ENCODE measurements around the gene EXOC6B.
"Not testable (repeated sequence)": the region's sequence is repeated elsewhere in the genome, so short reads cannot be mapped to it uniquely, and the experiment has no call there.

Gene EXOC6B

DNA sequence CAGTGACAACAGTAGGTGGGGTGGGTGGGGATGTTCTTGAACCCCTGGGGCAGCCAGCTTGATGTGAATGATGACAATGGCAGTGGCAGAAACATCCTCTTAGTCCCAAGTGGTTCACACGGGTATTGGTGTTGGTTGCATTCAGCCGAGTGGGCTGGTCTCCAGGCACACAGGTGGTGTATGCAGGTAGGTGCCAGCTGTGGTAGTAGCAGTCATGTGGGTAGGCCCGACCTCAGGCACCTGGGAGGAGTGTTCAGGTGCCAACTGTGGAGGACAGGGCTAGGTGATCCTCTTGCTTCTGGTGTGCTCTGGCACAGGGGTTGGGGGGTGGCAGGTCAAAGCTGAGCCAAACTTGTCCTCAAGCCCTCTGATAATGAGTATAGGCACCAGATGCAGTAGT, 350.6 kb downstream of the EXOC6B start:
- DNase-seq (ENCODE audit: low read depth in 2 of 2, low spot score in 1 of 2) = no peak

DNA sequence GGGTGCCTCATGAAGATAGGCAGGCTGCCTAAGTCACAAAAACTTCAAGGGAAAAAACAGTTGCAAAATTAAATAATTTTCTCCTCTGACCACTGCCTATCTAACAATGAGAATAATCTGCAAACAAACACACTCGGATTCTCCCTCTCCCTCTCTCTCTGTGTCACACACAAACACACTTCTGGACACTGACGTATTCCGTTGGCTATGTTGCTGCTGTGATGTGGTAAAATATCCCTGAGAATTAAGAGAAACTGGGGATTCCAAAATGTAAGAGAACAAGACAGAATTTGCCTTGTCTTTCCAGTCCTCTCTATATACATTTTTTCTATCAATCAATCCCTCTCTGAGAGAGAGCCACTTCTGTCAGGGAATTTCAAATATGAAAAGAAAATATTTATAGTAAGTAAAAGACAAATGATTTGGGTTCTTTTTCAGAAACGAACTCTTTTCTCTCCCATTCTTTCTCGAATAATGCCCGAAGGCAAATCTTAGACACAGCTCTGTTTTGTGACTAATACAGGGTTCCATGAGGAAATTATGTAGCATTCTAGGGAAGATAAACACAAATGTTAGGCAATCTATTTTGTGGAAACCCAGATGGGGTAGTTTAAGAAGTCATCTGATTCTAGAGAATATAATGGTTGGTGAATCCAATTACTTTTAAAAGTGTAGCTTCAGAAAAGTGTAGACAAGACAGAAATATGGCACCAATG, 367.9 kb downstream of the EXOC6B start:
- no peak for DNase-seq (ENCODE audit: low read depth in 2 of 2, low spot score in 1 of 2)

DNA sequence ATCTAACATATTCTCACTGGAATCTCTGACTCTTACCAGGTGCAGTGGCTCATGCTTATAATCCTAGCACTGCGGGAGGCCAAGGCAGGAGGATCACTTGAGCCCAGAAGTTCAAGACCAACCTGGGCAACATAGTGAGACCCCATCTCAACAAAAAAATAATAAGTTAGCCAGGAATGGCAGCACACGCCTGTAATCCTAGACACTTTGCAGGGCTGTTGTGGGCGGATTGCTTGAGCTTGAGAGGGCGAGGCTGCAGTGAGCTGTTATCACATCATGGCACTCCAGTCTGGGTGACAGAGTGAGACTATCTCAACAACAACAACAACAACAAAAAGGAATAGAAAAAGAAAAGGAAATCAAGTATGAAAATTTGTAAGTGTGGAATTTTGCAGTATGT, 371.6 kb downstream of the EXOC6B start:
- DNase-seq (ENCODE audit: low read depth in 2 of 2, low spot score in 1 of 2) = no peak

DNA sequence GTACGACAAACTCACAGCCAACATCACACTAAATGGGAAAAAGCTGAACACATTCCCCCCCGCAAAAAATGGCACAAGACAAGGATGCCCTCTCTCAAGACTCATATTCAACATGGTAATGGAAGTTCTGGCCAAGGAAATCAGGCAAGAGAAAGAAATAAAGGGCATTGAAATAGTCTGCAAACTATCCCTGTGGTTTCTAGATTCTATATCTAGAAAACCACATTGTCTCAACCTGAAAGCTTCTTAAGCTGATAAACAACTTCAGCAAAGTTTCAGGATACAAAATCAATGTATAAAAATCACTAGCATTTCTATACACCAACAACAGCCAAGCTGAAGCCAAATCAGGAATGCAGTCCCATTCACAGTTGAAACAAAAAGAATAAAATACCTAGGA, 383.6 kb downstream of the EXOC6B start:
- no peak for DNase-seq (ENCODE audit: low read depth in 2 of 2, low spot score in 1 of 2)

DNA sequence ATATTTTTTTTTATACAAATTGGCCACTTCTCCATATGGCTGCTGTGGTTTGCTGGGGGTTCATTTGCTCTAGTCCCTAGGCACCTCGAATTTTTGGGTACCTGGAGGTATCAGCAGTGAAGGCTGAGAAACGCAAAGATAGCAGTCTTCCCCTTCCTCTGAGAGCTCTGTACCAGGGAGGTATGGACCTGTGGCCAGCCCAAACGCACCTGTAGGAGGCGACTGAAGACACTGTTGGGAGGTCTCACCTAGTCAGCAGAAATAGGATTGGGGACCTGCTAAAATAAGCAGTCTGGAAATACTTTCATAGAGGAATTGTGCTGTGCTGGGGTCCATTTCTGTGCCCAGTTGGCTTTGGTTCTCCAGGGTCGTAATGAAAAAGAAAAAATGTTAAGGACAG, 385.9 kb downstream of the EXOC6B start:
- DNase-seq (ENCODE audit: low read depth in 2 of 2, low spot score in 1 of 2) = no peak

DNA sequence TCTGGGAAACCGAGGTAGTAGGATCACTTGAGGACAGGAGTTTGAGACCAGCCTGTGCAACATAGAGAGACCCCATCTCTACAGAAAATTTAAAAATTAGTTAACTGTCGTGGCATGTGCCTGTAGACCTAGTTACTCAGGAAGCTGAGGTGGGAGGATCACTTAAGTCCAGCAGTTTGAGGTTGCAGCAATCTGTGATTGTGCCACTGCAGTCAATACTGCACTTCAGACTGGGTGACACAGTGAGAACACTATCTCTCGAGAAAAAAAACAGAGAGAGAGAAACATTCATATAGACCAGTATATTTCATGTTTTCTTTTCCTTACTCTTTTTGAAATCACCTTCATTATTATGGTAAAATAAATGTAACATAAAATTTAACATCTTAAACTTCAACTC, 387.5 kb downstream of the EXOC6B start:
- no peak for DNase-seq (ENCODE audit: low read depth in 2 of 2, low spot score in 1 of 2)

DNA sequence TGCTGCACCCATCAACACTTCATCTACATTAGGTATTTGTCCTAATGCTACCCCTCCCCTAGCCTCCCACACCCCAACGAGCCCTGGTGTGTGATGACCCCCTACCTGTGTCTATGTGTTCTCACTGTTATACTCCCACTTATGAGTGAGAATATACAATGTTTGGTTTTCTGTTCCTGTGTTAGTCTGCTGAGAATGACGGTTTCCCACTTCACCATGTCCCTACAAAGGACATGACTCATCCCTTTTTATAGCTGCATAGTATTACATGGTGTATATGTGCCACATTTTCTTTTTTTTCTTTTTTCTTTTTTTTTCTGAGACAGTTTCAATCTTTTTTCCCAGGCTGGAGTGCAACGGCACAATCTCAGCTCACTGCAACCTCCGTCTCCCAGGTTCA, 394.1 kb downstream of the EXOC6B start:
- DNase-seq (ENCODE audit: low read depth in 2 of 2, low spot score in 1 of 2) = no peak

DNA sequence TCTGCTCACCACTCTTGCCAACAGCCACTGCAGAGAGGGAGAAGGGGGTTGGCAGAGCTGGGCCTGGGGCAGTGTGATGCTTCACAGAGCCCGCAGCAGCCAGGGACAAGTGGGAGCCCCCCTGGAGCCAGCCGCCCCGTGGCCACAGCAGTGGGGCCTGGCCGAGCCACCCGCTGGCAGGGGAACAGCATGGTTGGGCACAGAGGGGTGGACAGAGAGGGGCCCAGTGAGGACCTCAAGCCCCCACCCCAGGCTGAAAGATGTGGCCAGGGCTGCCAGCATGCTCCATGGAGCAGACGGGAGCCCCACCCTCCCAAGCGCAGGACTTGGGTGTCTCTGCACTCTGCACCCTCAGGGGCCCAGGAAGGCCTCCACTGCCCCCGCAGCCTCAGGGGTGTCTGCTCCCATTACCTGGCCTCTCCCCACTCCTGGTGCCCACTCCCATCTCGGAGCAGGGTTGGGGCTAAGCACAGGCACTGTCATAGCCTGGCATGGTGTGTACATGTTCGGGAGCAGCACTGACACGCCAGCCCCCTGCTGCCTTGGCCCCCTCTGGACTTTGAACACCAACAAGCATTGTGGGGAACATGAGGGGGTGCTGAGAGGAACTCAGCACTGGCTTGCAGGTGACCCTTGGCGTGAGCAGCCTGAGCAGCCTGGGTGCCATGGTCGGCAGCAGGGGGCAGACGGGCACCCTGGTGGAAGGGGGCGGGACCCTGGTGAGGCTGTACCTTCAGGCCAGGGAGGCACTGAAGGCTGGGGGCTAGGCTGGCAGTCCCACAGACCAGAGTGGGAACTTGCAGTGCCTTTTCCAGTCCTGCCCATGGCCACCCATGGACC, 398.6 kb downstream of the EXOC6B start:
- DNase-seq (ENCODE audit: low read depth in 2 of 2, low spot score in 1 of 2) = no peak

DNA sequence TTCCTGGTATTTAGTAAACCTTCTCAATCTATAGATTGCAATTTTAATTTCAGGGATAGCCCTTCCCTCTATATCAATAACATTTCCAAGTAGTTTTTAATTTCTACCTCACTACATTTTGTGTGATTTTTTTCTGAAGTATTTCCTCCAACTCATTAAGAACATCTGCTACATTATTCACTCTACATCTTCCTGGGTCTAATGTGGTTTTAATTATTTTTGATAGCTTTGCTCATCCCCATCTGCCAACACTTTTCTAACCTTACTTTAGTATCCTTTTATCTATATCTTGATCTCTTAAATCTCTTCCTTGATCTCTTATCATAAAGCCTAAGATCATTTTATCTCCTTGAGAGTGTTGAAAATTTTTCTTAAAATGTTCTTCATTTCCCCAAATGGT, 399.8 kb downstream of the EXOC6B start:
- DNase-seq (ENCODE audit: low read depth in 2 of 2, low spot score in 1 of 2) = no peak

DNA sequence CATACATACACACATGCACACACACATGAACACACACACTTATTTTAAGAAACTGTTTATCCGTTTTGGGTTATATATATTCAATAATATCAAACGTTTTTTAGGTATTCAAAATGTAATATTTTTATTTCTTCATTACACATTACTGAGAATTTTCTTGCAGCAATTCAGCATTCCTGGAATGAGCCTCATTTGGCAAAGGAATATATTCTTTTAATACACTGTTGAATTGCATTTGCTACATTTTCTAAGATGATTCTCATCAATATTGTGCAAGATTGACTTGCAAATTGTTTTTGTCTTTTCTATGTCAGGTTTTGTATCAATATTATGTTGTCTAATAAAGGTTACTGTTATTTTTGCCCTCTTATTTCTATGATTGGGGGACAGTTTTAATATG, 402.1 kb downstream of the EXOC6B start:
- no peak for DNase-seq (ENCODE audit: low read depth in 2 of 2, low spot score in 1 of 2)

DNA sequence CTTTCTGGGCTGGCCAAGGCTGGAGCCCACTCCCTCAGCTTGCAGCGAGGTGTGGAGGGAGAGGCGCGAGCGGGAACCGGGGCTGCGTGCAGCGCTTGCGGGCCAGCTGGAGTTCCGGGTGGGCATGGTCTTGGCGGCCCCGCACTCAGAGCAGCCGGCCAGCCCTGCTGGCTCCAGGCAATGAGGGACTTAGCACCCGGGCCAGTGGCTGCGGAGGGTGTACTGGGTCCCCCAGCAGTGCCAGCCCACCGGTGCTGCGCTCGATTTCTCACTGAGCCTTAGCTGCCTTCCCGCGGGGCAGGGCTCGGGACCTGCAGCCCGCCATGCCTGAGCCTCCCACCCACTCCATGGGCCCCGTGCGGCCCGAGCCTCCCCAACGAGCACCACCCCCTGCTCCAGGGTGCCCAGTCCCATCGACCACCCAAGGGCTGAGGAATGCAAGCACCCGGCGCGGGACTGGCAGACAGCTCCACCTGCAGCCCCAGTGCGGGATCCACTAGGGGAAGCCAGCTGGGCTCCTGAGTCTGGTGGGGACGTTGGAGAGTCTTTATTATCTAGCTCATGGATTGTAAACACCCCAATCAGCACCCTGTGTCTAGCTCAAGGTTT, 404.0 kb downstream of the EXOC6B start:
- DNase-seq (ENCODE audit: low read depth in 2 of 2, low spot score in 1 of 2) = not testable (repeated sequence)

DNA sequence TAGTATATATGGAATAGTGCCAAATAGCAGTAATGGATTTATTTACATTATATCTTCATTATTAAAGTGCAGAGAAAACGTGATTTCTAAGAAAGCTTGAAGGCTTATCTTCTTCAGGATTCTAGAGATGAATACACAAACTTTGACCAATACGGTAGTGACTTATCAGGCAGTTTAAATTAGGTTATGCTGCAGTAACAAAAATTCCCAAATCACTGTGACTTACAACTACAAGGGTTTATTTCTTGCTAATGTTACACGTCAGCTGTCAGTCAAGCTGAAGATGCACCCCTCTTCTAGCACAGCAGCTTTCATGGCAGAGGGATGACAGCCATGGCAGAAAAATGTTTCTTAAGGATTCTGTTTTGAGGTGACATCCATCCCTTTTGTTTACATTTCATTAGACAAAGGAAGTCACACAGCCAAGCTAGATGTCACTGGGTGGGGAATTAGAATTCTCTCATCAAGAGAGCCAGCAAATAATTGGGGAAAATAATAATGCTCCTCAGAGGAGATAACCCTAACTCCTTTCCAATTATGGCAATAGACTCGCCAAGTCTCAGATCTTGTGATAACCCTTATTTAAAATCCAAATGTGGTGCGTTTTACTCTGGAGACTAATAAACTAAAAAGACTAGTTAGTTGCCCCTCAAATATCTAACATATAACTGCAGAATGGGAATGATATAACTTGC, 409.9 kb downstream of the EXOC6B start:
- DNase-seq (ENCODE audit: low read depth in 2 of 2, low spot score in 1 of 2) = no peak

DNA sequence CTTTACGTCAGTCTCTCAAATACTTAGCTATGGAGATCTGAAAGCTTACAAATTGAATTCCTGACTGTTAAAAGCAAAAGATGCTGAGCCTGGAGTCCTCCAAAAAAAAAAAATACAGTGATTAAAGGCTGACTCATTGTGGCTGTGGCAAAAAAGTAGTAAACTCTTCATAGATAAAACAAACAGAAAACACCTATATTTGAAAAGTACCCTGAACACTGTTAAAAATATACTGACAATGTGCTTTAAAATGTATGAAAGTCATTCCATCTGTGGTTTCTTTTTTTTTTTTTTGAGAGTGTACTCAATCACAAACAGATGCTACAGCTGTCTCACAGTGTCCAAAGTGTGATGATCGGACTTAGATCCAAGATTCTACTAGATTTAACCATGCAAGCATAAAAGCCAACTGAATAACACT, 410.6 kb downstream of the EXOC6B start:
- no peak for DNase-seq (ENCODE audit: low read depth in 2 of 2, low spot score in 1 of 2)

DNA sequence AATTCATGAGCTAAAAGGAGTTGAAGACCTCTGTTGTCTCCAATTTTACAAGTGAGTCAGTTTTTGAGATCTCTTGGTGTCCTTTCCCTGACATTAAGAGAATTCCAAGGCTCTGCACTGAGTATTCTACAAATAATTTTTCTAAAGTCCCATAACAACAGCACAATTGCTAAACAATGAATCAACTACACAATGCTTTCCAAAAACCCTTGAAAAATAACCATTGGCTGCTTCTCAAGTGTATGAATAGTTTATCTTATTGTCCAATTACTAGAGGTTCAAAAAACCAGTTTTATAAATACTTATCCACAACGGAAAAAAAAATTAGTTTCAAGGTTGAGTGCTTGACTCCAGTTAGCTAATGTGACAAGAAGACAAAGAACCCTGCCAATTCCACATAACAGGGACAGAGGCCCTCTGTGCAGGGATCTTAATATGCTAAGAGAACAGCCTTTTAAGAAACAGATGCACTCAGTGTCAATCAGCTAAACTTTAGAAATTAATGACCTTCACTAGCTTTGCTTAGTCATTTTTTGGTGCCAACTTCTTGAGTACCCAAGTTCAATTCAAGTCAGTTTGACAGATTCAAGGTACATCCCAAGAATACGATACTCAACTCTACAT, 411.6 kb downstream of the EXOC6B start:
- no peak for DNase-seq (ENCODE audit: low read depth in 2 of 2, low spot score in 1 of 2)

DNA sequence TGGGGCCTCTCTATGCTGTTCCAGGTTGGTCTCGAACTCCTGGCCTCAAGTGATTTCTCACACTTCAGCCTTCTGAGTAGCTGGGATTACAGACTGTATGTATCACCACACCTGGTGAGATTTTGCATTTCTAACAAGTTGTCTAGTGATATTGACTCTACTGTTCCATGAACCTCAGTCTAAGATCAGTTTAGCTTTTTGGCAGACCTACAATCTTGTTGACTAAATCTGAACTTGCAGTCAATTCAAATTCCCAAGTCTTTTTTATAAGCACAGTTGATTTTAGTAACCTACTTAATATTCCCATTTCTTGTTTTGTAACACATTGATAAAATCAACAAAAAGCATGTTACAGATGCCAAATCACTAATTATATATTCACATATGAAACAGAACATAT, 412.1 kb downstream of the EXOC6B start:
- no peak for DNase-seq (ENCODE audit: low read depth in 2 of 2, low spot score in 1 of 2)

DNA sequence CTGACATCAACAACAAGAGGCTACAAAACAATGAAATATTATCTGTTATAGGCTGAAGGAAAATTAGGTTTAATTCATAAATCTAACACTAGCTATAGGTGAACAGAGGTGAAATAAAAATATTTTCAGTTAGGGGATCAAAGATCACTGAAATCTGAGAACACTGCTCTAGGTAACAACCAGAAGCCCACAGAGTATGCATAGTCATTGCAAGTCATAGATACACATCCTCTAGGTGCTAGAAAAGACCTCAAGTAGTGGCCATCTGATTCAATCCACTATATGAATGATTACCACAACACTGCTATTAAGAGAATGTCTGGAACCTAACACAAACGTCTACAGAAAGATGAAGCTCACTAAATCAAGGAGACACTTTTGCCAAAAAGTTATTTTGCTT, 413.6 kb downstream of the EXOC6B start:
- no peak for DNase-seq (ENCODE audit: low read depth in 2 of 2, low spot score in 1 of 2)

DNA sequence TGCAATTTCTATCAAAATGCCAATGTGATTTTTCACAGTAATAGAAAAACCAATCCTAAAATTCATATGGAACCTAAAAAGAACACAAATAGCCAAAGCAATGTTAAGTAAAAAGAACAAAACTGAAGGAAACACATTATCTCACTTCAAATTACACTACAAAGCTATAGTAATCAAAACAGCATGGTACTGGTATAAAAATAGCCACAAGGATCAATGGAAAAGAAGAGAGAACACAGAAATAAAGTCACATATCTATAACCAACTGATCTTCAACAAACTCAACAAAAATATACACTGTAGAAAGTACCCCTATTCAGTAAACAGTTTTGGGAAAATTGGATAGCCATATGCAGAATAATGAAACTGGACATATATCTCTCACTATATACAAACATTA, 426.0 kb downstream of the EXOC6B start:
- DNase-seq (ENCODE audit: low read depth in 2 of 2, low spot score in 1 of 2) = no peak

DNA sequence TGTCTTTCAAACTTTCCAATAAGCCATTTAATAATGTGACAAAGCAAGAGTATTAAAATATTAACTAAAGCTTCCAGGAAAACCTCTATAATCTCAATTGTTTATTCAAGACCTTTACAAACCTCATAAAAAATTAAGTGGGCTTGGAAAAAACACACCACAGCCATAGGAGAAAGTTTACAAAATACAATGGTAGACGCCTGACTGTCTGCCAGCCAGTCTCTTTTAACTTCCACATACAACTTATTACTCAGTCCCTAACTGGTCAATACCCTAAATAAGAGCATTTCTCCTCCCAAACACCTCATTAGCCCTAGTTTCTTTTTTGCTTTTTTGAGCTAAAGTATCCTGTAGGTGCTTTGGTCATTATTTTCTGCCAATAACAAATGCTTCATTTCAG, 430.7 kb downstream of the EXOC6B start:
- DNase-seq (ENCODE audit: low read depth in 2 of 2, low spot score in 1 of 2) = no peak

DNA sequence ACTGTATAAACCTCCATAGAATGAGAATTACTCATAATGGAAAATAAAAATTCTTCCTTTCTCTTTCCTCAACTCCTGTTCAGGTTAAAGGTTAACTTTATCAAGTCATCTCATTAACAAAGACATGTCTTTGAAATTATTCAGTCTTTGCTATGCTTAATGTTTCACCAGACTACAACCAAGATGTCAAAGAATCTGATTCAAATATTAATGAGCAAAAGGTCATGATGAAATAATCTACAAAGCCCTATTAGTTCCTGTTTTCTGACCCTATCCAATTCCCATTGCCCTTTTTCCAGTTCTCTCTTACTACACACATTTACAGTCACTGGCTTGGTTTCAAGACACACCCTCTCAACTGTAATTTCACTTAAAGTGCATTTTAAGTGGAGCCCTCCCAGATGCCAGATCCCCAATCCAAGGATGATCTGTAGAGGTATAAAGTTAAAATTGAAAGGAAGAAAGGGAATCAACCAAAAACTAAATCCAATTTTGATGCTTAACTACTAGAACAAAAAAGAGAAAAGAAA, 431.2 kb downstream of the EXOC6B start:
- no peak for DNase-seq (ENCODE audit: low read depth in 2 of 2, low spot score in 1 of 2)

DNA sequence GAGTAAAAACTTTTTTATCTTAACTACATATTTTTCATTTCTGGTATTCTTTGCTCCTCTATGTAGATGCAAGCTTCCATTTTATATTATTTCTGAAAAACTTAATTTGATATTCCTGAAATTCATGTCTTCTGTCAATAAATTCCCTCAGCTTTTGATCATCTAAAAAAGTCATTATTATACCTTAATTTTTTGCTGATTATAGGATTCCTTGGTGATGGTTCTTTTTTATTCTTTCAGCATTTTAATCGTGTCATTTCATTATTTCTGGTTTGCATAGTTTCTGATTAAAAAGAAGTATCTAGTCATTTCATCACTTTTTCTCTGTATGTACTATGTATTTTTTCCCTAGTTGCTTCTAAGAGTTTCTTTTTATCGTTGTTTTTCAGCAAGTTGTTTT, 436.4 kb downstream of the EXOC6B start:
- no peak for DNase-seq (ENCODE audit: low read depth in 2 of 2, low spot score in 1 of 2)

DNA sequence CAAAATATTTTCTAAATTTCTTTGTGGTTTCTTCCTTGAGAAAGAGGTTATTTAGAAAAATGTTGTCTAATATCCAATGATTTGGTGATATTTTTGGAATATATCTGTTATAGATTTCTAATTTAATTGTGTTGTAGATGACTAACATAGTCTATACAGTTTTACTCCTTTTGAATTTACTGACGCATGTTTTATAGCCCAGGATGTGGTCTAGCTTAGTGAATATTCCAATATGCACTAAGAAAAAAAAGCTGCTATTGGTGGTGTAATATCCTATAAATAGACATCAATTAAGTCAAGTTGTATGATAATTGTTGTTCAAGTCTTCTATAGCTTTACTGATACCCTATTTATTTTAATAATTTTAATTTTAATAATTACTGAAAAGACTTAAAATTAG, 437.6 kb downstream of the EXOC6B start:
- DNase-seq (ENCODE audit: low read depth in 2 of 2, low spot score in 1 of 2) = no peak

All from stimulated activated CD8-positive, alpha-beta memory T cell treated with anti-CD3 and anti-CD28 coated beads, Interleukin-4, amount 100 ng/mL, for 1 hour (primary cell).